ENCODE data around the gene CSRP2. TPM values are rescaled to one million over a fixed set of nuclear protein-coding genes. Genes with fewer than 3 reads are reported as not detected.

CSRP2 gene
- total RNA-seq, 1 experiment from 2014 or later = 157 TPM

- Mint-ChIP-seq H3K27me3 (ENCODE audit: low read depth) (no peaks in the 10 kb centered on the region), H3K36me3 (no peaks in the 10 kb centered on the region), H3K4me1 (peaks cover 27% of the 10 kb centered on the region), H3K4me3 (no peak overlapping the region), H3K9me3 (no peaks in the 10 kb centered on the region), H3K27ac (no peak overlapping the region)
- TF ChIP-seq SMAD3 (CRISPR knock-in tag; IDR thresholded peaks at IDR 0.05; ENCODE audit: borderline replicate concordance) = no peak
- no peak for TF ChIP-seq ZSCAN18 (CRISPR knock-in tag; IDR thresholded peaks at IDR 0.05)
- TF ChIP-seq GABPB1 (CRISPR knock-in tag; IDR thresholded peaks at IDR 0.05) = no peak
- no peak for TF ChIP-seq TP53 (CRISPR knock-in tag; IDR thresholded peaks at IDR 0.05)
- TF ChIP-seq ATF2 (CRISPR knock-in tag; IDR thresholded peaks at IDR 0.05; ENCODE audit: borderline replicate concordance, low read depth) = no peak
- TF ChIP-seq ERG (CRISPR knock-in tag; IDR thresholded peaks at IDR 0.05) = no peak
- no peak for TF ChIP-seq ZNF396 (CRISPR knock-in tag; IDR thresholded peaks at IDR 0.05; ENCODE audit: borderline replicate concordance)
- TF ChIP-seq ZBTB43 (CRISPR knock-in tag; IDR thresholded peaks at IDR 0.05) = no peak
- no peak for TF ChIP-seq ZNF532 (CRISPR knock-in tag; IDR thresholded peaks at IDR 0.05; ENCODE audit: borderline replicate concordance)
- TF ChIP-seq RELA (CRISPR knock-in tag; IDR thresholded peaks at IDR 0.05; ENCODE audit: borderline replicate concordance) = no peak
- no peak for TF ChIP-seq MXD4 (CRISPR knock-in tag; IDR thresholded peaks at IDR 0.05; ENCODE audit: borderline replicate concordance)
- TF ChIP-seq SOX15 (CRISPR knock-in tag; IDR thresholded peaks at IDR 0.05) = no peak
- no peak for TF ChIP-seq IRF1 (CRISPR knock-in tag; IDR thresholded peaks at IDR 0.05)
- TF ChIP-seq ZNF138 (CRISPR knock-in tag; conservative IDR thresholded peaks at IDR 0.05) = no peak
- no peak for TF ChIP-seq KAT7 (CRISPR knock-in tag; IDR thresholded peaks at IDR 0.05; ENCODE audit: borderline replicate concordance)
- no peak for TF ChIP-seq CREB1 (CRISPR knock-in tag; IDR thresholded peaks at IDR 0.05)
- CTCF ChIA-PET = interaction anchor here (0.9 to 1.6 kb wide), 2 partner anchors 12 to 96 kb away, joined by 3 to 4 read pairs; no protein-coding TSS in a partner anchor
- POLR2A ChIA-PET = interaction anchor here (0.6 kb wide), 1 partner anchor 1772 kb away, joined by 4 read pairs; no protein-coding TSS in a partner anchor
- no peak for ATAC-seq
- DNase-seq (ENCODE audit: low spot score) = no peak
These were observed 36.7 kb upstream of the CSRP2 start for GRCh38 chr12:76915361-76916169.

Data from WTC11 (cell line).